GM10847 (cell line): ENCODE measurements around the gene COL16A1.

ENCODE experiments used
- POLR2A ChIP-seq: IDR thresholded peaks from 2 replicates; pipeline ENCODE4 v1.6.1; 2011; ENCODE audit not compliant: insufficient read length; ENCODE audit errors: extremely low read depth

COL16A1 gene

DNA sequence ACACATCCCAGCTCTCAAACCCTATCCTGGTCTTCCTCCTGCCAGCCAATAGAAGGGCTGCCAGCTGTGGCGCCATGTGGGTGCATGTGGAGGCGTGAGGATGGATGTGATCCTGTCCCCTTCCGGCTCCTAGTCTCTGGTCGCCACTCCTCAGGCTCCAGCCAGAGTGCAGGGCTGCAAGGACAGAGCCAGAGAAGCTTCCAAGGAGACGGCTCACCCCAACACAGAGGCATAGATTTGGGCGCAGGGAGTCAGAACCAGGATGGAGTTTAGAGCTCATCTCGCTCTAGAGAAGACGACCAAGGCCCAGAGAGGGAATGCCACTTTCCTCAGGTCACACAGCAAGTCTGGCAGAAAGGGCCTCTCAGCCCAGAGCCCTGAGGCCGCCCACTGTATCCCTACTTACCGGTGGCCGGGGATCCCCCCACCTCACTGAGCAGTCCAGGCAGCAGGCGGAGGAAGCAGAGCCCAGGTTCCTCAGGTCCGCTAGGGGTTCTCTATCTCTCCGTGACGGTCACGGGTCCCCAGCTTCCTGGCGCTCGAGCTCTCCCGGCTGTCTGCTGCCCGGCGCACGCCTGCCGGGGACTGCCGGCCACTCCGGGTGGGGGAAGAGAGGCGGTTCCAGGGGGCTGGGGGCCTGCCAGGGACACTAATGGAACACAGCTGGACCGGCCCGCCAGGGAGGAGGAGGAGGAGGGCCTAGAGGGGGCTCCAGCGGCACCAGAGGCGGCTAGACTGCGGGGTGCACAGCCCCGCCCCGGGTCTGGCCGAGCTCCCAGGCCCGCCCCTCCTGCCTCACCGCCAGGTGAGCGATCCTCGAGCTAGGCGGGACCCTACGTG is at the start of gene COL16A1:
Gene COL16A1, minus strand, starts transcription at position 587 of the 840 bp plus-strand sequence. CDS start 1,824 bp downstream, outside the sequence.
- no peak for TF ChIP-seq POLR2A

DNA sequence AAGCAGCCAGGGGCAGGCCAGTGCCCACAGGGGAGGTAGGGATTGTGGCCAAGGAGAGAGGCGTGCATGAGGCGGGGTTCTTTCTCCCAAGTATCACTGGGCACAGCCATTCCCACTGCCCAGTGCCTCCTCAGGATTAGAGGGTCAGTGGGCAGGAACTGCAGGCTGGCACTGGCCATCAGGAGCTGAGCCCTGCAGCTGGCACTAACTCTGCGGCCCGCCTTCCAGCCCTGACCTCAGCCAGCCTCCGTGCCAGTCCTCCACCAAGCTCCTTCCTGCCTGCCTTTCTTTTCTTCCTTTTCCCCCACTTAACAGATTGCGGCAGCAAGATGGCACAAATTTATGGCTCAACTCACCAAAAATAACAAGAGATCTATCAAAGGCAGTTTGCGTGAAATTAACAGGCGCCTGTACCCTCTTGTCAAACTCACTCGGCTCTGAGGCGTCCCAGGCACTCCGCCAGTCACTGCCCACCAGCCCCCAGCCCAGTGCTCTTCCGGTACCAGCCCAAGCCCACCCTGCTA is 49.2 kb upstream of the COL16A1 start:
- TF ChIP-seq POLR2A: no peak

DNA sequence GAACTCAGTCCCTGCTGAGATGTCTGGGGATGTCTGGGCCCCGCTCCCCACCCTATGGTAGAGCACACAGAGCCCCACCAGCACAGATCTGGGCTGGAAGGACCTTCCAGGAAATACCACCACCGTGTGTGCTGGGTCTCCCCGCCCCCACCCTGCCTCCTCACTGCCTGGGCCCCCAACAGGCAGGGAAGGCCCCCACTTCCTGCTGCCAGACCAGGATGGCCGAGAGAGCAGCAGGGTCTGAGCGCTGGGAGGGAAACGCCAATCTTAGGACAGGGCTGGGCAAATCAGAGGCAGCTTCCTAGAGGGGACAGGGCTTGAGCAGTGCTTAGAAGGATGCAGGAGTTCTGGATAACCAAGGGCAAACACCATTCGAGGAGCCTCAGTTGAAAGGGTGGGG is 48.4 kb upstream of the COL16A1 start:
- TF ChIP-seq POLR2A: no peak

DNA sequence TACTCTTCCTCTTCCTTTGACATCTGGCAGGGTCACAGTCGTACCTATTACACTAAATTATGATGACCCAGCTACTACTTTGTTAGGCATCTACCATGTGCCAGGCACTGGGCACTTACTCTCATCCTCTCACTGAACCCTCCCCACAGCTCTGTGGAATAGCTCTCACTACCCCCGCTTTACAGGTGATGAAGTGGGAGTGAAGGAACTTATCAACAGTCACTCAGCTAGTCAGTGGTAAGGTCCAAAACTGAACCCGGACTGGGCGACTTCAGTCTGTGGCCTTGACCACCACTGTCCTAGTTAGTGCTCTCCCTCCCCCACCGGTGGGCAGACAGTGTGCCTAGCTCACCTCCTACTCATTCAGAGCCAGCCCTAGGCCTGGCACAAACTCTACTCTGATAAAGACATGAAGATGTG is 48.0 kb upstream of the COL16A1 start:
- no peak for TF ChIP-seq POLR2A

DNA sequence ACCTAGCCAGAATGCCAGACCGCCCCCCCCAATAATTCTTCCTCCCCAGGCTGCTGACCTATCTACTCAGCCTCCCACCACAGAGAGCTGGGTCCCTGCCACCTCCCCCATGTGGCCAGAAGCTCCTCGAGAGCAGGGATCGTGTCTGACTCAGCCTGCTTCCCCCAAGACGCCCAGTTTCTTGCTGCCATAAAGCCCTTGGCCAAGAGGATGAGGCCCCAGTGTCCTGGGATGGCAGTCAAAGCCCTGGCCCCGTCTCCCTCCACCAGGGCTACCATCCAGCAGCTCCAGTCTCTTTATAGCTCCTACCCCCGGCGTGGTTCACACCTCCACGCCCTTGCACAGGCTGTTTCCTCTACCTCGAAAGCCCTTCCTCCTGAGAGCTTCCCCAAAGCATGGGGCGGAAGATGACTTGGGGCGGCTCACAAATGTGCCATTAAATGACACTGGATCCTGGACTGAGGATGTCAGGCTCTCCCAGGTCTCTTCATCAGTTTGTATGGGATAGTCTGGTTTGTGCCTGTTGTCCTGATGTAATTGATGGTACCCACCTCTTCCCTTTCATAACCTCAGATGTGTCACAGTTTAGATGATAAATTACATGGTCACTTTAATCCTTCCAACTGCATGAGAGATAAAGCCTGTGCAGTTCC is 47.2 kb upstream of the COL16A1 start:
- TF ChIP-seq POLR2A: no peak

DNA sequence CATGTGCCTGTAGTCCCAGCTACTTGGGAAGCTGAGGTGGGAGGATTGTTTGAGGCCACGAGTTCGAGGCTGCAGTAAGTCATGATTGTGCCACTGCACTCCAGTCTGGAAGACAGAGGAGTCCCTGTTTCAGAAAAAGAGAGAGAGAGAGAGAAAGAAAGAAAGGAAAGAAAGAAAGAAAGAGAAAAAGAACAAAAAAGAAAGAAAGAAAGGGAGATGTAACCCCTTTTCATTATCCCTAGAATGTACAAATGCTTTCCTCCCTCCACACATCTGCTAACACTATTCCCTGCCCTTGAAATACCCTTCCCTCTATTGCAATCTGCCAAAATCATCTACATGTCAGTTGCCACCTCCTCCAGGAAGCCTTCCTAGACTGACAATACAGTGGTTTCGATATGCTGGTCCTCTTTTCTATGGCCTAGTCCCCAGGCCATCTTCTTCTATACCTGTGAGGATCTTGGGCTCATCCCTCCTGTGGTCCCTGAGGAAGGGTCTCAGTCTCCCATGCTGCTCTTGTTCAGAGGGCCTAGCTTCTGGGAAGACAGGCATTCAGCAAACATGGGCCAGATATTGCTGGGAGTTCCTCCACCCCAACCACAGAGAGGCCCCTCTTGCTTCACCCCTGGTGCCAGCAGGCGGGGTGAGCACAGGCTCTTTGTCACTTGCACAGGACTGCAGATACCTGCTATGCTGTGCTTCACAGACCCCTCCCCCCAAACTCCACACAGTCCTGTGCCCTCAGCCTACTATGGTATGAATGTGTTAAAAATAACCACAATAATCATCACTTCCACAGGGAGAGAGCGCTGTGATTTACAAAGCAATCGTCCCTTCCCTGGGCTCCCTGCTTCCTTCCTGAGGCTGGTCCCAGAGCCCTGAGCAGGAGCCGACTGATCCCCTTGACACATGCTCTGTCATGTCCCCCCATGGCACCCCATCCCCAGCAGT is 46.2 kb upstream of the COL16A1 start:
- no peak for TF ChIP-seq POLR2A

DNA sequence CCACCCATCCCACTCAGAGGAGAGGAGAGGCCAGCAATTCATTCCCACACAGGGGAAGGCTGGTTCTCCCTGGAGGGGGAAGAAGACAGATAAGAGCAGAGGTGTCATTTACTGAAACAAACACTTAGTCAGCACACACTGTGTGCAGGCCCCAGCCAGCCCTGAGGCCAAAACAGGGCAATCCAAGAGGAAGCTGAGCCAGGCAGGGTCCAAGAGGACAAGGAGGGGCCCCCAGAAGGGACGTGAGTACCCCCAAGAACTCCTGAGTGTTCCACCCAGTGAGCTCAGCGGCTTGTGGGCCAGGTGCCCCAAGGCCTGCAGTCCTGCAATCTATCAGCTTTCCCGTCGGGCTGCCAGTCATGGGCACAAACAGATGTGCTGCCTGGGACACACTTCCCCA is 44.5 kb upstream of the COL16A1 start:
- no peak for TF ChIP-seq POLR2A

DNA sequence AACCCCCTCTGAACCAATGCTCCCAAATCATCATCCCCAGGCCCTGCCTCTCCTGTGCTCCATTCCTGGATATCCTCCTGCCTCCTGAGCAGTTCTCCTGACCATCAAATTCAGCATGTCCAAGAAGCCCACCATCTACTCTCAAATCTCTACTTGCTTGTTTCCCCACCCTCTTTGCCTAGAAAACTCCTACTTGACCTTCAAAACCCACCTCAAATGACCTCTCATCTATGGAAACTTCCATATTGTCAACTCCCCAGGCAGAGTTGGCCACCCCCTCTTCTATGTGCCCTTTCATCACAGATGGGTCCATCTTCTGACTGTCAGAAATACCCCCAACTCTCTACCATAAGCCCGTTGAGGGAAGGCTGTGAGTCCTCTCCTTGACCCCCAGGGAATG is 43.5 kb upstream of the COL16A1 start:
- no peak for TF ChIP-seq POLR2A

DNA sequence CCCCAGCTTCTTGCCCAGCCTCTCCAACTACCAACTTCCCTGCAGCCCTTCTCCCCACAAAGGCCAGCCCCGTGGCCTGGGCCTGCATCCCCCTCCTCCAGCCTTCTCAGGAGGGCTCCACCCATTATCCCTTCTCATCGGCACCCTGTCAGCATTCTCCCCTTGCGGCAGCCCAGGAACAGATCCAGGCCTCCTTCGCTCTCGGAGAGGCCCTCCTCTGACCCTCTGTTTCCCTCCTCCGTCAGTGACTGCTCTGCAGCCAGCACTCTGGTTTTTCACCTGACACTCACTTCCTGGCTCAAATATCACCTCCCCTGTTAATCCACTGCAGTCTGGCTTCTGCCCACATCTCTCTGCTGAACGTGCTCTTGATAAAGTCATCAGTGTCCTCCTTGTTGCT is 42.9 kb upstream of the COL16A1 start:
- TF ChIP-seq POLR2A: no peak

DNA sequence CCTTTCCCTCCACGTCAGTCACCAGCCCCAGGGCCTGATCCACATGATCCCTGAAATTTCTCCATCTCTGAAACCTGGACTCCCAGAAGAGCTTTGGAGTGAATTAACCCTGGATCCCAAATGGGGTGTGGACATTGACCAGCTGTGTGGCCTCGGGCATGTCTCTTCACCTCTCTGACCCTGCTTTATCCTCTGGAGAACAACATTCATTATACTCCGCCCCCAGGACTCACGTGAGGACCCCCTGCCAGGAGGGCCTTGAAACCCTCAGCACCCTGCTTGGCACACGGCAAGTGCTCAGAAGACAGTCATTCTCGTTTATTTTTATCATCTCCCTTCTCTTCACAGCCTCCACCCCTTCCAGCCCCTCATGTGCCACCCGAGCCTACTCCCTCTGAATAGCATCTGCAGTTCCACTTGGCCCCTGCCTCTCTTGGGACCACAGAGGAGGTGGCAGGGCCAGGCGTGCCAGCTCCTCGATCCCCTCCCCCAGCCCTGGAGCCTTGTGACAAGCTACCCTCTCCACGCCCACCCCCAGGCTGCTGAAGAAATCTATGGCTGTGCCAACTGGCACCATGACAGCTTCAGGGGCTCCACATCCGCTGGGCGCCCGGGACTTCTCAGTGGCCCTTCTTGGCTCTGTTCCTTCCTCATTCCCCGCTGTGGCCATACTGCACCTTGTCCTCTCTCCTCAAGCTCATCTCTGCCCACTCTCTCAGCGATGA is 42.3 kb upstream of the COL16A1 start:
- TF ChIP-seq POLR2A: no peak

DNA sequence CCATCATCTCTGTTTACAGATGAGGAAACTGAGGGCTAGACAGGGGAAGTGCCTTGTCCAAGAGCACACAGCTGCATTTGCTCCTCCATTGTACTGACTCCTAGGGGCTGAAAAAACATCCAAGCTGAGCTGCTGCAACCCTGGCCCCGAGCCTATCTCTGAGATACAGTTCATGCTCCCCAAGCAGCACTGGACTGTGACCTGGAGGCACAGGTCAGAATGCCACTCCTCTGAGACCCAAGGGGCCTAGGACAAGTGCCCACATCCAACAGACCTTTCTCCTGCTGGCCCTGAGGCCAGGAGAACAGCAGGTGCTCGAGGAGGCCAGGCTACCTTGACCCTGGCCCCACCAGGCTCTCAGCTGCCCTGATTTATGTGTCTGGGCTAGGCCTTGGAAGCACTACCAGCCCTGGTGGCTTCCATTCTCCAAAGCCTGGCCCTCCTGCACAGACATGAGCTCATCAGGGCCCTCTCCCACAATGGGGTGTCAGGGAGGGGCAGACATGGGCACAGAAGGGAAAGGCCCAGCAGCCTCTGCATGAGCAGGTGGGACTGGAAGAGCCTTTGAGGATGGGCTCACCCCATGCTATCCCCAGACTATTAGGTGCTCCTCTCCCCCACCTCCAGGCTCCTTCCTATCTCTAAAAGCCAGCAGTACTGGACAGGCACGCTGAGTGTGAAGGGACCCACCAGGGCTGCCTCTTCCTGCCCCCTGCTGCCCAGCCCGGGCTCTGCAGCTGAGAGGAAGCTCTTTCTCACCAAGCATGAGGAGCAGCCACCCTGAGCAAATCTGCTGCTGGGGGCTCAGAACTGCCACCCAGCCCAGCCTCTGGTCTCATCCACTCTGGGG is 41.5 kb upstream of the COL16A1 start:
- TF ChIP-seq POLR2A: no peak

DNA sequence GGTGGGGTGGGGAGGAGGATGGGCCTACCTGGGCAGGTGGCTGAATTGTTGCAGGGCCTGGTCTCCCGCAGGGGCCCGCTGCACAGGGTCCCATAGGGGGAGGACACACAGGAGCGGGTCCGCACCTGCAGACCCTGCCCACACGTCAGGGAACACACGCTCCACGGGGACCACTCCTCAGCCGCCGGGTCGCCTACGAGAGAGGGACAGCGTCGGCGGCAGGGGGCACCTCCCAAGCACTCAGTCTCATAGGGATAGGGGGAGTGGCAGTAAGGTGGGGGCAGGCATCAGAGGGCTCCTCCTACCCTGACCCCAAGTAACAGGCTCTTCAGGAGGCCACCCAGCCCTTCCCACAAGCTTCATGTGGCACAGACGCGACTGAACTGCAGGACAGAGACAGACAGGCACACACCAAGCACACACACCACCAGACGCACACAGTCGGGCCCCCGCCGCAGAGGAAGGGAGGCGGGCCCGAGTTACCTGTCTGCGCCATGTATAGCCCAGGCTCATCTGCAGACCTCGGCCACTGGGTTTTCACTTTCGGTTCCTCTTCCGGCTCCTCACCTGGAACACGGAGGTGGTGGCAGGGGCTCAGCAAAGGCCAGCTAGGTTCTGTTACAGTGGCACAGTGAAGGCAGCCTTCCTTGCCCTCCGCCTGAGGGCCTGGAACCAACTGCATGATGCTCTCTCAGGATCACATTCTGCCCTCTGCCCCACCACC is 40.5 kb upstream of the COL16A1 start:
- TF ChIP-seq POLR2A: no peak
